H1 (cell line): ENCODE measurements around the gene THBS4. TPM values are rescaled to one million over a fixed set of nuclear protein-coding genes. Genes with fewer than 3 reads are reported as not detected.

Experiments used
- CTCF ChIA-PET: fragments of 300-600 bp; sonication (Branson Sonifier 250); formaldehyde crosslinking; loops from one replicate; lab custom pipeline; 2021; ENCODE audit not compliant: partially characterized antibody; lab: Charles Lee
- POLR2A ChIA-PET: fragments of 300-600 bp; sonication (Branson Sonifier 250); formaldehyde crosslinking; loops from one replicate; lab custom pipeline; 2021; ENCODE audit warnings: inconsistent platforms; ENCODE audit not compliant: partially characterized antibody; lab: Charles Lee
- DNase-seq, 2 experiments: peaks; one replicate each; pipeline versions ENCODE4 v3.0.0 to v3.0.0-alpha.2; 2010 to 2022; ENCODE audit warnings: low spot score in 2 of 2, low read depth in 1 of 2, mixed read lengths in 1 of 2
- FAIRE-seq: peaks from 2 replicates; lab custom pipeline; 2011; peaks lifted over from hg19 to GRCh38; lab: Jason Lieb, UNC
- H2AFZ ChIP-seq: 2 replicates; pipeline ENCODE4 v1.8.1; 2012; ENCODE audit warnings: low read length, inconsistent platforms
- H2AK5ac ChIP-seq: 2 replicates; pipeline ENCODE4 v1.6.1; 2013; ENCODE audit warnings: low read depth, low read length
- H2BK120ac ChIP-seq: replicated peaks from 2 replicates; pipeline ENCODE3; 2013; ENCODE audit warnings: low read depth, low read length, inconsistent platforms
- H2BK12ac ChIP-seq: 2 replicates; pipeline ENCODE4 v1.6.1; 2013; ENCODE audit warnings: low read depth, low read length
- H2BK15ac ChIP-seq: 2 replicates; pipeline ENCODE4 v1.6.1; 2013; ENCODE audit warnings: low read length
- H2BK20ac ChIP-seq: 2 replicates; pipeline ENCODE4 v1.6.1; 2013; ENCODE audit warnings: low read length
- H2BK5ac ChIP-seq: 2 replicates; pipeline ENCODE4 v1.6.1; 2013; ENCODE audit warnings: low read depth, low read length
- H3K14ac ChIP-seq: 2 replicates; pipeline ENCODE4 v1.6.1; 2013; ENCODE audit warnings: inconsistent platforms; ENCODE audit not compliant: insufficient read length
- H3K18ac ChIP-seq: 2 replicates; pipeline ENCODE4 v1.6.1; 2013; ENCODE audit warnings: low read length; ENCODE audit errors: extremely low read depth
- H3K23ac ChIP-seq: 2 replicates; pipeline ENCODE4 v1.6.1; 2013; ENCODE audit warnings: inconsistent platforms; ENCODE audit not compliant: insufficient read length
- H3K23me2 ChIP-seq: 2 replicates; pipeline ENCODE4 v1.6.1; 2013; ENCODE audit warnings: low read depth, low read length
- H3K27ac ChIP-seq: 2 replicates; pipeline ENCODE4 v1.6.1; 2011; ENCODE audit warnings: low read depth, low read length, inconsistent platforms
- H3K27me3 ChIP-seq, 4 experiments: replicated peaks in 1 of 4; 1 replicate in 1 of 4; 2 replicates in 3 of 4; pipeline versions ENCODE4 v1.6.1 to v1.8.1; 2011 to 2013; ENCODE audit warnings: low read length in 3 of 4, mild to moderate bottlenecking in 3 of 4, inconsistent platforms in 2 of 4, mixed read lengths in 2 of 4, moderate library complexity in 1 of 4; ENCODE audit not compliant: control insufficient read depth in 3 of 4, insufficient read depth in 3 of 4; ENCODE audit errors: extremely low read depth in 1 of 4
- H3K36me3 ChIP-seq, 4 experiments: 2 replicates each; pipeline versions ENCODE4 v1.6.1 to v1.8.1; 2011 to 2013; ENCODE audit warnings: mild to moderate bottlenecking in 4 of 4, low read length in 3 of 4, moderate library complexity in 2 of 4, control low read depth in 1 of 4, inconsistent platforms in 1 of 4; ENCODE audit not compliant: insufficient read depth in 4 of 4, control insufficient read depth in 2 of 4
- H3K4ac ChIP-seq: replicated peaks from 2 replicates; pipeline ENCODE3; 2013; ENCODE audit warnings: low read length, low read depth, mixed read lengths, inconsistent platforms; ENCODE audit not compliant: insufficient read length
- H3K4me1 ChIP-seq, 4 experiments: replicated peaks in 1 of 4; 1 replicate in 1 of 4; 2 replicates in 3 of 4; pipeline versions ENCODE4 v1.6.1 to v1.8.1; 2011 to 2013; ENCODE audit warnings: low read length in 3 of 4, inconsistent platforms in 2 of 4, mixed read lengths in 1 of 4; ENCODE audit not compliant: insufficient read depth in 4 of 4, control insufficient read depth in 3 of 4
- H3K4me2 ChIP-seq, 2 experiments: 2 replicates each; pipeline versions ENCODE4 v1.6.1 to v1.8.1; 2011 to 2013; ENCODE audit warnings: low read depth in 2 of 2, low read length in 2 of 2, control low read depth in 1 of 2, inconsistent platforms in 1 of 2, mild to moderate bottlenecking in 1 of 2; ENCODE audit not compliant: insufficient read depth in 1 of 2
- H3K4me3 ChIP-seq, 4 experiments: fragments of 200-600, 300-600 bp in 1 of 4; sonication (generic), shearing (Covaris generic), sonication (Bioruptor Twin) in 1 of 4; 2 replicates each; pipeline versions ENCODE4 v1.5.1 to v1.8.1; 2011 to 2016; ENCODE audit warnings: low read length in 4 of 4, low read depth in 3 of 4, control low read depth in 2 of 4, inconsistent platforms in 2 of 4, mild to moderate bottlenecking in 2 of 4, mixed read lengths in 1 of 4, moderate library complexity in 1 of 4; ENCODE audit not compliant: insufficient read depth in 2 of 4; ENCODE audit errors: extremely low read depth in 1 of 4
- H3K56ac ChIP-seq: replicated peaks from 2 replicates; pipeline ENCODE3; 2013; ENCODE audit warnings: low read depth, mild to moderate bottlenecking, mixed read lengths, low read length, inconsistent platforms; ENCODE audit not compliant: insufficient read length
- H3K79me1 ChIP-seq: 2 replicates; pipeline ENCODE4 v1.6.1; 2013; ENCODE audit warnings: low read depth, low read length, control low read depth
- H3K79me2 ChIP-seq, 2 experiments: 2 replicates each; pipeline versions ENCODE4 v1.6.1 to v1.8.1; 2012 to 2013; ENCODE audit warnings: low read length in 2 of 2, mild to moderate bottlenecking in 2 of 2, inconsistent platforms in 1 of 2; ENCODE audit not compliant: insufficient read depth in 2 of 2, control insufficient read depth in 1 of 2
- H3K9ac ChIP-seq, 4 experiments: replicated peaks in 1 of 4; 1 replicate in 1 of 4; 2 replicates in 3 of 4; pipeline versions ENCODE4 v1.6.1 to v1.8.1; 2011 to 2013; ENCODE audit warnings: low read depth in 3 of 4, low read length in 3 of 4, control low read depth in 2 of 4, mild to moderate bottlenecking in 2 of 4, moderate library complexity in 2 of 4, inconsistent platforms in 1 of 4; ENCODE audit errors: extremely low read depth in 1 of 4
- H3K9me3 ChIP-seq, 2 experiments: 2 replicates each; pipeline versions ENCODE4 v1.6.1 to v1.8.1; 2012 to 2013; ENCODE audit warnings: mild to moderate bottlenecking in 2 of 2, moderate library complexity in 2 of 2, control low read depth in 1 of 2, inconsistent platforms in 1 of 2, low read depth in 1 of 2, low read length in 1 of 2, mixed read lengths in 1 of 2; ENCODE audit not compliant: insufficient read depth in 2 of 2
- H4K20me1 ChIP-seq, 2 experiments: replicated peaks in 1 of 2; 2 replicates each; pipeline versions ENCODE3 to v1.8.1; 2011 to 2013; ENCODE audit warnings: inconsistent platforms in 2 of 2, low read length in 2 of 2, mild to moderate bottlenecking in 1 of 2; ENCODE audit not compliant: insufficient read depth in 2 of 2, control insufficient read depth in 1 of 2
- H4K5ac ChIP-seq: 2 replicates; pipeline ENCODE4 v1.6.1; 2013; ENCODE audit warnings: low read length, low read depth, mixed read lengths, inconsistent platforms; ENCODE audit not compliant: insufficient read length
- H4K8ac ChIP-seq: 2 replicates; pipeline ENCODE4 v1.8.0; 2013; ENCODE audit warnings: mild to moderate bottlenecking, moderate library complexity, low read length, inconsistent platforms; ENCODE audit not compliant: insufficient read depth; ENCODE audit errors: extremely low read depth
- H4K91ac ChIP-seq: replicated peaks from 2 replicates; pipeline ENCODE3; 2013; ENCODE audit warnings: low read length, mixed read lengths, inconsistent platforms; ENCODE audit not compliant: insufficient read length
- BACH1 ChIP-seq: IDR thresholded peaks from 2 replicates; pipeline ENCODE4 v1.6.1; 2012; ENCODE audit warnings: low read length, improper control_type of control experiment
- CHD1 ChIP-seq: IDR thresholded peaks from 2 replicates; pipeline ENCODE4 v1.6.1; 2012; ENCODE audit warnings: low read depth, low read length, improper control_type of control experiment
- KDM4A ChIP-seq: IDR thresholded peaks from one replicate; pipeline ENCODE4 v1.7.1; 2012; ENCODE audit warnings: low read depth, mild to moderate bottlenecking, moderate library complexity, low read length, inconsistent platforms; ENCODE audit not compliant: severe bottlenecking
- MAFK ChIP-seq: IDR thresholded peaks from 2 replicates; pipeline ENCODE4 v1.6.1; 2012; ENCODE audit warnings: low read depth, mild to moderate bottlenecking, improper control_type of control experiment, low read length
- MAX ChIP-seq: IDR thresholded peaks from 2 replicates; pipeline ENCODE4 v1.6.1; 2012; ENCODE audit warnings: inconsistent platforms
- POLR2AphosphoS5 ChIP-seq: IDR thresholded peaks from 2 replicates; pipeline ENCODE4 v1.6.1; 2011; ENCODE audit warnings: low read depth, low read length
- POU5F1 ChIP-seq: IDR thresholded peaks from 2 replicates; pipeline ENCODE4 v1.6.1; 2011; ENCODE audit warnings: low read depth, mild to moderate bottlenecking, low read length, moderate library complexity
- RAD21 ChIP-seq, 2 experiments: IDR thresholded peaks in 1 of 2; conservative IDR thresholded peaks in 1 of 2; 2 replicates each; pipeline ENCODE4 v1.6.1; 2011; ENCODE audit warnings: low read depth in 2 of 2, low read length in 2 of 2, improper control_type of control experiment in 1 of 2, inconsistent platforms in 1 of 2, mild to moderate bottlenecking in 1 of 2, moderate library complexity in 1 of 2
- RFX5 ChIP-seq: IDR thresholded peaks from 2 replicates; pipeline ENCODE4 v1.6.1; 2011; ENCODE audit warnings: low read depth, low read length, improper control_type of control experiment, borderline replicate concordance
- RNF2 ChIP-seq: fragments of 200-900, 300-1000 bp; sonication (generic); IDR thresholded peaks from 2 replicates; pipeline ENCODE4 v1.7.1; 2016; ENCODE audit warnings: borderline replicate concordance, low read depth, mild to moderate bottlenecking, antibody characterized with exemption, low read length; ENCODE audit not compliant: poor library complexity, severe bottlenecking; ENCODE audit errors: missing control alignments
- RXRA ChIP-seq: IDR thresholded peaks from 2 replicates; pipeline ENCODE4 v1.6.1; 2011; ENCODE audit warnings: low read depth, mild to moderate bottlenecking, low read length, moderate library complexity; ENCODE audit not compliant: insufficient read depth
- ZNF274 ChIP-seq: IDR thresholded peaks from 2 replicates; pipeline ENCODE4 v1.7.0; 2012; ENCODE audit warnings: low read length, borderline replicate concordance; ENCODE audit errors: extremely low read depth
- WGBS, 2 experiments: shearing (Covaris generic) in 1 of 2; methylation state at CpG; one replicate each; pipeline versions ENCODE4 v1.1.6 to v1.1.7; 2013 to 2015; ENCODE audit warnings: low lambda C conversion rate in 2 of 2, mixed read lengths in 2 of 2, inconsistent platforms in 1 of 2, low coverage in 1 of 2, missing lambda C conversion rate in 1 of 2; ENCODE audit not compliant: insufficient replicate concordance in 2 of 2, insufficient coverage in 1 of 2, insufficient read length in 1 of 2; ENCODE audit errors: extremely low coverage in 1 of 2, missing lambda C conversion rate in 1 of 2; 5-methylcytosine and 5-hydroxymethylcytosine counted together
- polyA plus RNA-seq, 7 experiments: library from polyadenylated mRNA; depleted of rRNA in 3 of 7; stranded (reverse) in 5 of 7; unstranded in 2 of 7; fragments of >200 nt in 5 of 7; fragments of 200-250 nt in 2 of 7; gene quantifications; 1 replicate in 5 of 7; 2 replicates in 1 of 7; 4 replicates in 1 of 7; pipeline versions ENCODE4 v1.2.1 to v1.2.3, GENCODE V29; 2011 to 2013; ENCODE audit warnings: missing spikeins in 2 of 7, mixed read lengths in 2 of 7
- total RNA-seq: library from RNA; stranded (reverse); fragmentation: NEBNext Ultra II Directional; extraction: Animal tissue kit (Norgen Biotek cat#: 25700); gene quantifications from 2 replicates; pipeline ENCODE4 v1.2.1, GENCODE V29; 2021

Gene THBS4
- total and polyA plus RNA-seq, 2 of the 8 experiments (the other 6 are each of a cell fraction or from before 2014, with no cell fraction given): 12.8 to 25.4 TPM

- no peak overlapping the region for H3K14ac ChIP-seq
- H3K9me3 ChIP-seq: no peaks in the 10 kb centered on the region
- H2BK5ac ChIP-seq: no peak overlapping the region
- peaks cover 0 to 3% (median 1%) of the 10 kb centered on the region in 4 experiments; a peak in 3 of 7 replicates for H3K4me1 ChIP-seq
- no peak overlapping the region for H2BK15ac ChIP-seq
- no peak for FAIRE-seq
- no peak overlapping the region for H3K23ac ChIP-seq
- no peak overlapping the region for H3K9ac ChIP-seq
- H3K79me2 ChIP-seq: no peaks in the 10 kb centered on the region
- no peak overlapping the region for H2BK12ac ChIP-seq
- no peak overlapping the region for H2AK5ac ChIP-seq
- no peaks in the 10 kb centered on the region; the same call in 1 of the 2 replicates for H3K23me2 ChIP-seq
- H3K18ac ChIP-seq: no peak overlapping the region
- no peaks in the 10 kb centered on the region for H4K20me1 ChIP-seq
- no peak overlapping the region for H2BK120ac ChIP-seq
- H3K36me3 ChIP-seq: no peaks in the 10 kb centered on the region
- no peak overlapping the region for H3K27ac ChIP-seq
- POLR2A ChIA-PET: no interaction called here
- H4K91ac ChIP-seq: no peak overlapping the region
- H3K56ac ChIP-seq: no peak overlapping the region
- H2AFZ ChIP-seq: no peak overlapping the region
- no peak overlapping the region for H4K8ac ChIP-seq
- H4K5ac ChIP-seq: no peak overlapping the region
- WGBS, 2 experiments: 76% methylated on average over 2 of the region's 2 CpGs; no CpG with 5 or more reads in 1 of the 2 experiments
- H3K4me3 ChIP-seq: no peak overlapping the region
- DNase-seq: no peak
- no peak overlapping the region for H3K4me2 ChIP-seq
- CTCF ChIA-PET: interaction anchor here (1.2 kb wide), 1 partner anchor 44 kb away, joined by 3 read pairs; no protein-coding TSS in a partner anchor
- TF ChIP-seq ZNF274 (no peak), CHD1 (no peak), MAX (no peak), RAD21 (IDR thresholded peaks at IDR 0.05 in 1 of 2, conservative IDR thresholded peaks at IDR 0.05 in 1 of 2; ENCODE audit: low read depth in 2 of 2, low read length in 2 of 2) (no peak), RNF2 (no peak), MAFK (no peak), RXRA (no peak), RFX5 (no peak), BACH1 (no peak), KDM4A (no peak), POU5F1 (no peak), POLR2AphosphoS5 (no peak)
- H3K27me3 ChIP-seq: peaks cover 0 to 17% (median 11%) of the 10 kb centered on the region in 4 experiments; a peak in 4 of 7 replicates
- no peak overlapping the region for H3K4ac ChIP-seq
- no peaks in the 10 kb centered on the region for H3K79me1 ChIP-seq
- H2BK20ac ChIP-seq: no peak overlapping the region
Observed at GRCh38 chr5:80039650-80040049, 4.5 kb downstream of the THBS4 start.
